NCI-H1048 (cell line): Measurements from ENCODE around the gene SORCS2.

ENCODE experiments used
- DNase-seq: peaks from one replicate; lab custom pipeline; 2025; lab: John Stamatoyannopoulos, UW

SORCS2 gene

DNA sequence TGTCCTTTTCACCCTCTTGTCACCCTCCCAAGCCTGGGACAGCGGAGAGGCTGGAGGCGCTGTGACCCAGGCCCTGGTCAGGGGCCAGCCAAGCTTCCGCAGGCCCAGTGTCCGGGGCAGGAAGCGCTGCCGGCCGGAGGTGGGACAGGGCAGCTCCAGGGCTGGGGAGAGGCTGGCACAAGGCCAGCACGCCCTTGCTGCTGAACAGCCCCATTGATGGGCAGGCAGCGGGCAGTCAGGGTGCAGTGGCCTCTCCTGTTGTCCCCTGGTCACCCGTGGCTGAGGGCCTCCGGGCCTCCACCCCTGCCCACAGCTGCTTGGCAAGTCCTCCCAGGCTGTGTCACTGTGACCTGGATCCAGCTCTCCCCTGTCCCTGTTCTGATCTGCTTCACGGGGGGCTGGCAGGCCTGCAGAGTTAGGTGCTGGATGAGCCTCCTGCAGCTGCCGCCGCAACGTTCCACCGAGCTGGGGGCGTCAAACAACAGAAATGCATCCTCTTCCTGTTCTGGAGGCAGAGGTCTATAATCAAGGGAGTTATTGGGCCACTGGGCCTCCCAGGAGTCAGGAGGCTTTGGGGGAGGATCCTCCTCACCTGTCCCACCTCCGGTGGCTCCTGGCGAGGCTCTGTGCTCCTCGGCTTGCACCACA is 134.5 kb downstream of the SORCS2 start:
- no peak for DNase-seq

DNA sequence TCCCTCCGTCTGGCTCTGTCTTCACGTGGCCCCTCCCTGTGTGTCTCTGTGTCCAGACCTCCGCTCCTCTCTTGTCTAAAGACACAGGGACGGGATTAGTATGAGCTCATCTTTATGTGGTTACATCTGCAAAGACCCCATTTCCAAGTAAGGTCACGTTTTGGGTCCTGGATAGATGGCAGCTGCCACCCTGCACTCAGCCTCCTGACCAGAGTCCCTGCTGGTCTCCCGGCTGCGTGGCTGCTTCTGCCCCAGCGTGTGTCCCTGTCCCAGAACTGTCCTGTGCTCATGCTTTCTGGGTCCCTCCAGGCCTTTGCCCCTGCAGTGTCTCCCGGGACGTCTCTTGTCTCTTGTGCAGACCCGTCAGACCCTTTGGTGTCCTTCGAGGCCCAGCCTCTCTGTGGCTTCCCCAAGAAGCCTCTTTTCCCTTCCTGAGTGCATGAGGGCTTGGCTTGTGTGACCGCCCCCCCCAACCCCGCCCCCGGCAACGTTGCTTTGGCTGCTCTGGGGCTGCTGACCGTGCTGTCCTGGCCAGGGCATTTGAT is 135.1 kb downstream of the SORCS2 start:
- DNase-seq = no peak

DNA sequence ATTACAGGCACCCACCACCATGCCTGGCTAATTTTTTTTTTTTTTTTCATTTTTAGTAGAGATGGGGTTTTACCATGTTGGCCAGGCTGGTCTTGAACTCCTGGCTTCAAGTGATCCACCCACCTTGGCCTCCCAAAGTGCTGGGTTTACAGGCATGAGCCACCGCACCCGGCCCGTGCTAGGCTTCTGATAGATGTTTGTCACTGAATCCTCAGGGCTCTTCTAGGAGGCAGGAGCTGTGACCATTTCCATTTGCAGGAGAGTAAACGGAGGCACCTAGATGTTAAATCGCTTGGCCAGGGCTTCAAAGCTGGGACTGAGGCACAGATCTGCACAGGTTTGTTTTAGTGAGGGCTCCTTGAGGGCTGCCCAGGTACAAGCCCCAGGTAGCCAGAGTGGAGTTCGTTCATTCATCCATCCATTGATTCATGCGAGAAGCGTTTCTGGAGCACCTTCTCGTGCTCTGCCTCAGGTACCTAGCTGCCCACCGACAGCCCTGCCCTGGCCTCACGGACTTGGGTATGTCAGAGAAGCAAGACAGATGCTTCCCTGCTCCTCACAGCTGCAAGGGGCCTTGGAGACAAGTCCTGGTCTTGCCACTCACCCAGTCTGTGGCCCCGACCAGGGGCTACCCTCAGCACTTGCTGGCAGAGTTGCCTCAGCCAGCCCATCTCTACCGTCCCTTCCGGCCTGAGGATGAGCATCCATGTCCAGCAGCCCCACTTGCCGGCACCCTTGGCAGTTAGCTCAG is 136.0 kb downstream of the SORCS2 start:
- DNase-seq = no peak

- no peak for DNase-seq
These were observed 136.7 kb downstream of the SORCS2 start for GRCh38 chr4:7328913-7329638.

DNA sequence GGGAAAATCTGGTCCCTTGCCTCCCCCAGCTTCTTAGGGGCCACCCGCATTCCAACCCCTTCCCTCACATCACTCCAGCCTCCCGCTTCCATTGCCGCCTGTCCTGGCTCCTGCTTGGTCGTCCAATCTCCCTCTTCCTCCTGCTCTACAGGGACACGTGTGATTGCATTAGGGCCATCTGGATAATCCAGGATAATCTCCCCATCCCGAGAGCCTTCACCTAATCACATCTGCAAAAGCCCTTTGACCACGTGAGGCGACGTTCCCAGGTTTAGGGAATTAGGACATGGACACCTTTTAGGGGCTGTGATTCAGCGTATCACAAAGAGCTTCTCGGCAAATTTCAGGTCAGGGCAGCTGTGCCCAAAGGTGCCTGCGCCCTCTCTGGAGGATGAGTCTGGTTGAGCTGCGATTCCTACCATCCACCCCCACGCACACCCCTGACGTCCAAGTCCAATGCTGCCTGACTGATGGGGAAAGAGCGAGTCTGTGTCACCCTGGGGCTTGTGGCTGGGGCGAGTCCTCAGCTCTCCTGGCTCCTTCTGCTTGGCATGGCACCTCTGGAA is 137.8 kb downstream of the SORCS2 start:
- no peak for DNase-seq

- DNase-seq = no peak
These were observed 138.7 kb downstream of the SORCS2 start for GRCh38 chr4:7330811-7331681.

GRCh38 chr4:7331682-7332000 is 139.3 kb downstream of the SORCS2 start:
- no peak for DNase-seq

GRCh38 chr4:7332216-7333023 is 140.1 kb downstream of the SORCS2 start:
- DNase-seq = no peak

- DNase-seq = no peak
These were observed 140.9 kb downstream of the SORCS2 start for GRCh38 chr4:7333024-7333780.

DNA sequence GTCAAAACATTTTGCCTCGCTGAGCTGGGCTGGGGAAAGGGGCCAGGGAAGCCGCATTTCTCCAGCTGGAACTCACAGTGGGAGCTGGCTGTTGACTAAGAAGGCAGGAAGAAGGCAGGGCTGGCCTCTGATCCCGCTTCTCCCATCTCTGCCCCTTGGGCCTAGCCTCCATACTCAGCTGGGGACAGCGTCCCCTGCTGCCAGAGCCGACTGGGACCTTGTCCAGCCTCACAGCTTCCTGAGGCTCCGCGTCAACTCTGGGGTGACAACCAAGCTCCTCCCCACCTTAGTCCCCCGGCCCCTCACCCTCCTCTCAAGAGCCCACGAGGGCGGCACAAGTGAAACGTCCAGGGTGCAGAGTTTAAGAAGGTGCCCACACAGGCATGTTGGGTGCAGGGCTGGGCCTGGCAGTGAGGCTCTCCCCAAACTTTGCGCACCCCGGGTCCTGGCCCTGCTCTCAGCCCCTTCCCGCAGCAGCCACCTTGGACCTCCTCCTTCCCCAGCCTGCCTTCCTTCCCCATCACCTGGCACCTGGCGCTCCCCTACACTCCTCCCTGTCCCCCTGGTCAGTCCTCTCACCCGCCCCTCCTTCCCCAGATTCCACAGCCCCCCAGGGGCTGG is 141.6 kb downstream of the SORCS2 start:
- no peak for DNase-seq

DNA sequence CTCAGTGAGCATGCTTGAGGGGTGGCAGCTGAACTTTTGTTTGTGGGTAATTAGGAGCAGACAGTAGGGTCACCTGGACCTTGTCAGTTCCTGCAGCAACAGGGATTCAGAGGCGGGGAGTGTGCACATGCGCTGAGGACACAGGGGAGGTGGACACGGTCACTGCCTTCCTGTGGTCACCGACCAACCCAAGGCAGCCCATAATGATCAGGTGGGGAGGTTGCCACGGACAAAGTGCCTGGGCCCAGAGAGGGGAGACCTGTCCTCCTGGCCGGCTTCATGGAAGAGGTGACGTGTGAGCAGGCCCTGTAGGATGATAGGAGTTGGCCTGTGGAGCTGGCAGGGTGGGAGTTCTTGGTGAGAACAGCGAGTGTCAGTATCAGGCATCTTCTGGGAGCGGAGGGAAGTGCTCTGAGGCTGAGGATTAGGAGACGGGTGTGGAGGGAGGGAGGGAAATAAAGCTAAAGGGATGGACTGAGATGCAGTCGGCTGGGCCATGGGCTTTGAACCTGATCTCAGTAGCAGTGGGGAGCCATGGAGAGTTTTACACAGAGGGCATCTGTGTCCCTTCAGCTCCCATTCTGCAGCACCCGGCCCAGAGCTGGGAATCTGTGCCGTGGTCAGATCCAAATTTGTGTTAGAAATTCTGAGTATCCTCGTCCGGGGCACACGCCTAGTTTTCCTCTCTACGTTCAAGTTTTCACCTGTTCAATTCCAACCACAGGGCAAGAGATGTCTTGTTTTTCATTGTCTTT is 142.4 kb downstream of the SORCS2 start:
- no peak for DNase-seq

DNA sequence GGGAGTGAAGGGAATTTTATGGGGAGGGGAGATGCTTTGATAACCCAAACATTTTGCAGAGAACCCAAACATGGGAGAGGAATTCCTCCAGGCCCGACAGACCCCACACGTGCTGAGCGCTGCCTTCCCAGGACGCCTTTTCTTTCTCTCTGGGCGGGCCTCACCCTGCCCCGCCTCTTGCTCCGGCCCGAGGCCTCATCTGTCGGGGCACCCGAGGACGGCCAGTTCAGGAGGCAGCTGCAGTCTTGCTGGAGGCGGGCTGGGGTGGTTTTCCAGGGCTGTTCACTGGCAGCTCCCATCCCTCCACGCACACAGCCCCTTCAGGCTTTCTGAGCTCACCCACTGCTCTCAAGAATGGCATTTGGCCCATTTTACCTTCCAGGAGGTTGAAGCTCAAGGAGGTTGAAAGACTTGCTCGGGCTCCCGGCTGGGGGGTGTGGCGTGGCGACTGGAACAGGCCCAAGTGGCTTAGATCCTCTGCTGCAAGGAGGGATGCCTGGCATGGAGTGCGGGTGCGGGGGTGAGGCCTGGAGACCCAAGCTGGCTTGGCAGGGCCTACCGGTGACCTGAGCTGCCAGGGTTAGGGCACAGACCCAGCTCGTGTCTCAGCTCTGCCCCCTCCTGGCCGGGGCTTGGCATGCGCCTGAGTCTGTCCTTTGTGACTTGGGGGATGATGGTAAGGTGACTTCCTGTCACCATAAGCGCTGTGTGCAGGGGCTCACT is 143.2 kb downstream of the SORCS2 start:
- DNase-seq = no peak

- DNase-seq = no peak
These were observed 143.8 kb downstream of the SORCS2 start for GRCh38 chr4:7336067-7336569.

GRCh38 chr4:7336732-7337131 is 144.4 kb downstream of the SORCS2 start:
- no peak for DNase-seq

GRCh38 chr4:7337196-7338058 is 145.1 kb downstream of the SORCS2 start:
- no peak for DNase-seq

DNA sequence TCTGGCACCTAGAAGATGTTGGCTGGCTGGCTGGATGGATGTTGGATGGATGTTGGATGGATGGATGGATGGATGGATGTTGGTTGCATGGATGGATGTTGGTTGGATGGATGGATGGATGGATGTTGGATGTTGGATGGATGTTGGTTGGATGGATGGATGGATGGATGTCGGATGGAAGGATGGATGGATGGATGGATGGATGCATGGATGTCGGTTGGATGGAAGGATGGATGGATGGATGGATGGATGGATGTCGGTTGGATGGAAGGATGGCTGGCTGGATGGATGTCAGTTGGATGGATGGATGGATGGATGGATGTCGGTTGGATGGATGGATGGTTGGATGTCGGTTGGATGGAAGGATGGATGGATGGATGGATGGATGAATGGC is 145.7 kb downstream of the SORCS2 start:
- no peak for DNase-seq
